Psoas muscle (tissue), 8 donors: Measurements from ENCODE around the gene GRK5. TPM values are rescaled to one million over a fixed set of nuclear protein-coding genes. Genes with fewer than 3 reads are reported as not detected.

Source experiments
- ATAC-seq, 4 donors: fragments of 200-7000 bp; cut with Tn5 transposase; one replicate each; pipeline ENCODE4 v1.9.1; 2020; ENCODE audit warnings: moderate library complexity in 3 of 4, mild to moderate bottlenecking in 2 of 4
- DNase-seq, 2 donors: peaks; one replicate each; pipeline ENCODE4 v3.0.0-alpha.2; 2020
- H3K27ac ChIP-seq: fragments of 200-600 bp; one replicate; pipeline ENCODE4 v1.8.0; 2022
- H3K27me3 ChIP-seq, 3 donors: fragments of 200-600 bp in 1 of 3; one replicate each; pipeline versions ENCODE4 v1.6.1 to v1.8.0; 2013 to 2022; ENCODE audit warnings: low read length in 2 of 3, mild to moderate bottlenecking in 2 of 3, moderate library complexity in 1 of 3; ENCODE audit not compliant: insufficient read depth in 3 of 3
- H3K36me3 ChIP-seq, 2 donors: fragments of 200-600 bp in 1 of 2; one replicate each; pipeline versions ENCODE4 v1.6.1 to v1.8.0; 2013 to 2022; ENCODE audit warnings: low read depth in 1 of 2, mild to moderate bottlenecking in 1 of 2, moderate library complexity in 1 of 2; ENCODE audit not compliant: insufficient read depth in 1 of 2
- H3K4me1 ChIP-seq: fragments of 200-600 bp; one replicate; pipeline ENCODE4 v1.8.0; 2022
- H3K4me3 ChIP-seq: fragments of 200-600 bp; one replicate; pipeline ENCODE4 v1.8.0; 2022; ENCODE audit warnings: mild to moderate bottlenecking
- H3K9me3 ChIP-seq: fragments of 200-600 bp; one replicate; pipeline ENCODE4 v1.8.0; 2022
- CTCF ChIP-seq: fragments of 200-600 bp; IDR thresholded peaks from one replicate; pipeline ENCODE4 v1.8.0; 2022; ENCODE audit warnings: antibody characterized with exemption
- WGBS, 3 donors: extraction: QIAGEN DNeasy Blood & Tissue Kit; methylation state at CpG; one replicate each; pipeline versions ENCODE4 v1.1.6 to v1.1.7; 2013; 5-methylcytosine and 5-hydroxymethylcytosine counted together
- intact Hi-C, 2 donors: fragments of 100-400 bp; cut with DNase I; formaldehyde crosslinking; loops; one replicate each; pipeline versions ENCODE4 v1.11.0 to v1.14.2; 2022
- polyA plus RNA-seq, 3 donors: library from polyadenylated mRNA; stranded (reverse); fragments of 200-250 nt; gene quantifications; one replicate each; pipeline ENCODE4 v1.2.3, GENCODE V29; 2013
- total RNA-seq, 4 donors: library from RNA; stranded (reverse); fragmentation: NEBNext Ultra II Directional in 2 of 4; extraction: Animal tissue kit (Norgen Biotek cat#: 25700) in 2 of 4; gene quantifications; one replicate each; pipeline versions ENCODE4 v1.2.1 to v1.2.4, GENCODE V29; 2021 to 2023
- donor health status: healthy with polysubstance abuse.
- donor health status: DM: no; HTN: no; CAD: no; lungs with moderate emphysema.
- donor health status: Bipolar disorder and iron deficiency.
- donor health status: healthy.
- donor health status: DM: yes; HTN: yes; CAD: no.
- donor health status: DM: no; HTN: no; CAD: no.
- donor health status: DM: no; HTN: no; CAD: no.
- donor health status: DM: yes; HTN: yes; CAD: no.

GRK5 gene
- total and polyA plus RNA-seq, 7 donors: 7.0 to 15.5 (median 8.0) TPM

DNA sequence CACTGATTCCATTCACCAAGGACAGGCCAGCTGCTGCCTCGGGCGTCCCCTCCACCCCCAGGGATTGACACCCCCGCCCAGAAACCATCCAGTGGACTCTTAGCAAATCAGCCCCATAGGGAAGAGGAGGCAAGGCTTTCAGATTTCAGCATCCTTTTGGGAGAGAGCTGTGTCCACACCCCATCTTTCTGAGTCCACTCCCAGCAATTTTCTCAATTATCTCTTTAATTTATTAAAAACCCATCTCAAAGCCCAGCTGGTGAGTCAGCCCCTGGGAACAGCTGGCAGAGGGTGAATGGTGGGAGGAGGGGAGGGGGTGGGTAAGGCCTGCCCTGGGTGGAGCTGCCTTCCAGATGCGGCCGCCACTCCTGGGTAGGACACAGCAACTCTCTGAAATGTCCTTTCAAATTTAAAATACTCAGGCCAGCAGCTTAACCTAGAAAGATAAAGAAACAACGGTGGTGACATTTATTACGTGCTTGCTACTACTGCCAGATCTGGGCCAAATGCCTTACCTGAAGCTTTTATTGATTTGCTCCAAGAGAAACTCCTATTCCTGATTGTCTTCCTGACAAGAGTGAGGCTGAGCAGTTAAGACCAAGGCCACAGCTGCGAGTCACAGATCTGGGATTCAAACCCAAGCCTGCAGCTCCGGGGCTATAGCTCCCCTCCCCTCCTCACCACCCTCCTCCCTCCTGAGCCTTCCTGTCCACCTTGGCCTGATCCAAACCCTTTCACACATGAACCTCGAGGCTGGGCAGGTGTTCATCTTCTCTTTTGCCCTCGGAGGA, 214.7 kb downstream of the GRK5 start:
- no peaks in the 10 kb centered on the region for H3K4me1 ChIP-seq
- no peak for TF ChIP-seq CTCF
- peak overlapping the region; percentile 4 for H3K27ac ChIP-seq
- ATAC-seq: peak in 2 of 4 donors; percentile 29 to 56
- no peak overlapping the region for H3K4me3 ChIP-seq
- no peaks in the 10 kb centered on the region for H3K27me3 ChIP-seq
- 44 to 56% (median 44%) methylated on average over 11 of the region's 11 CpGs for WGBS, 3 donors
- H3K9me3 ChIP-seq: no peaks in the 10 kb centered on the region
- intact Hi-C loops: no loop called here
- DNase-seq: peak in 1 of 2 donors; percentile 80
- H3K36me3 ChIP-seq: no peaks in the 10 kb centered on the region

DNA sequence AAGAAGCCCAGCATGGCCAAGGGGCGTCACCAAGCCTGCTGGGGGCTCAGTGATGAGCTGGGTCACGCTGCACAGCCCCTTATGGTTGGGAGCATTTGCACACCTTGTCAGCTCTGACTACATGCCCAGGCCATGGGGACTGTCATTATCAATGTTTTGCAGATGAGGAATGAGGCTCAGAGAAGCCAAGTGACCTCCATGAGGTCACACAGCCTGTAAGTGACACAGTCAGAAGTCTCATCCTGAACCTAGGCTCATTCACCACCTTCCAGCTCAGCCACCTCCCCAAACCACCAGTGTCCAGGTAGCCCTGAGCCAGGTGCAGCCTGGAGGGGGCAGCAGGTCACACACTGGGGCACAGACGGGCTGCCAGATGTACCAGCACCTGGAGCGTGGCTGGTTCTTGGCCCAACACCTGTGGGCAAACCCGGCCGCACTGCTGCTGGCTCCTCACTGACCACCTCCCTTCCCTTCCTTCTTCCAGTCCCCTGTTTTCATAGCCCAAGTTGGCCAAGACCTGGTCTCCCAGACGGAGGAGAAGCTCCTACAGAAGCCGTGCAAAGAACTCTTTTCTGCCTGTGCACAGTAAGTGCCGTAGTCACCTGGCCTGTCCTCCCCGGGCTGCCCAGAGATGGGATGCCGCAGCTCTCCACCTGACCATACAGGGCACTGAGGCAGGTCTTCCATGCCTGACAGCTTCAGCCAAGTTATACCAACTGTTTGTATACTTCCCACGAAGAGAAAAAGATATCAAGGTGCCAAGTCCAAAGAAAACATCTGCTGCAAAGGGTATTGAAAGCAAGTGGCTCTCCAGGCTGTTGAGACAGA, 215.5 kb downstream of the GRK5 start:
- Histone ChIP-seq H3K27ac (no peak overlapping the region), H3K4me3 (no peak overlapping the region), H3K4me1 (no peaks in the 10 kb centered on the region), H3K27me3 (no peaks in the 10 kb centered on the region), H3K36me3 (peaks cover 0 to under 1% of the 10 kb centered on the region in 2 donors), H3K9me3 (no peaks in the 10 kb centered on the region)
- TF ChIP-seq CTCF: no peak
- 68 to 84% (median 75%) methylated on average over 12 of the region's 12 CpGs for WGBS, 3 donors
- ATAC-seq (no peak), DNase-seq (peak in 1 of 2 donors; percentile 39)
- intact Hi-C loops: no loop called here

DNA sequence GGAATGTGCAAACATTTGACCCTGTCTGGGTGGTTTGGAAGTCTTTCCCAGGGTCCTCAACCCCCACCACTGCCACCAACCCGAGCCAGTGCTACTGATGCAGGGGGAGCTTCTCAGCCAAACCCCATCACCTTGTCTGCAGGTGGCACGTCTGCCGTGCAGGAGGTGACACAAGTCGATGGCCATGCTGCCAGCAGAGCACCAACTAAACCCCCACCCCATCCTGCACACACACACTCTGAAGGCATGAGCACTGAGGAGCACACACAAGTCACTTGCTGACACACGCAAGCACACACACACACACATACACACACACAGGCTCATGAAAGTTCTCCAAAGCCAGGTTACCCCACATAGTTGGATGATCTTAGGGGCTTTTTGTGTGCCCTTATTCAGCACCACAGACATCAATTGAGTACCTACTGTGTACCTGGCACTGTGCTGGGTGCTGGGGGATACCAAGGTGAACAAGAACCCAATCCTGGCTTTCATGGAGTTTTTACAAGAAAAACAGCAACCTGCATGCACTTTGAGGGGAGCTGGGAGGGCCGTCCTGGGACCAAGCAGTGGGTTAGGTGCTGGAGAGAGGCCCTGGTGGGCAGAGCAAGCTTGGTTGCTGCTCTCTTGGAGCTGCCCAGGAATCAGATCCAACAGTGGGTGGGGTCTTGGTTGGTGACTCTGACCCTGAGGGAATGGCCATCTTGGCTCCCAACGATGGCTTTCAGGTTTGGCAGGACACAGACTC, 216.3 kb downstream of the GRK5 start:
- H3K27me3 ChIP-seq: no peaks in the 10 kb centered on the region
- TF ChIP-seq CTCF: no peak
- H3K4me3 ChIP-seq: no peak overlapping the region
- DNase-seq (peak in 1 of 2 donors; percentile 30), ATAC-seq (no peak)
- intact Hi-C loops: no loop called here
- 58 to 77% (median 62%) methylated on average over 7 of the region's 7 CpGs for WGBS, 3 donors
- H3K9me3 ChIP-seq: no peaks in the 10 kb centered on the region
- H3K27ac ChIP-seq: no peak overlapping the region
- peaks cover 0 to 4% of the 10 kb centered on the region in 2 donors for H3K36me3 ChIP-seq
- no peaks in the 10 kb centered on the region for H3K4me1 ChIP-seq

- no peaks in the 10 kb centered on the region for H3K27me3 ChIP-seq
- TF ChIP-seq CTCF: no peak
- H3K27ac ChIP-seq: no peak overlapping the region
- intact Hi-C loops: no loop called here
- H3K9me3 ChIP-seq: no peaks in the 10 kb centered on the region
- ATAC-seq (no peak), DNase-seq (peak in 1 of 2 donors; percentile 18)
- no peaks in the 10 kb centered on the region for H3K4me1 ChIP-seq
- peaks cover 0 to 8% of the 10 kb centered on the region in 2 donors for H3K36me3 ChIP-seq
- 51 to 74% (median 53%) methylated on average over 6 of the region's 6 CpGs for WGBS, 3 donors
- no peak overlapping the region for H3K4me3 ChIP-seq
These were observed 217.0 kb downstream of the GRK5 start for GRCh38 chr10:119424258-119424975.
